ENCODE data around the gene A1BG.

- TF ChIP-seq, protein P1, sequence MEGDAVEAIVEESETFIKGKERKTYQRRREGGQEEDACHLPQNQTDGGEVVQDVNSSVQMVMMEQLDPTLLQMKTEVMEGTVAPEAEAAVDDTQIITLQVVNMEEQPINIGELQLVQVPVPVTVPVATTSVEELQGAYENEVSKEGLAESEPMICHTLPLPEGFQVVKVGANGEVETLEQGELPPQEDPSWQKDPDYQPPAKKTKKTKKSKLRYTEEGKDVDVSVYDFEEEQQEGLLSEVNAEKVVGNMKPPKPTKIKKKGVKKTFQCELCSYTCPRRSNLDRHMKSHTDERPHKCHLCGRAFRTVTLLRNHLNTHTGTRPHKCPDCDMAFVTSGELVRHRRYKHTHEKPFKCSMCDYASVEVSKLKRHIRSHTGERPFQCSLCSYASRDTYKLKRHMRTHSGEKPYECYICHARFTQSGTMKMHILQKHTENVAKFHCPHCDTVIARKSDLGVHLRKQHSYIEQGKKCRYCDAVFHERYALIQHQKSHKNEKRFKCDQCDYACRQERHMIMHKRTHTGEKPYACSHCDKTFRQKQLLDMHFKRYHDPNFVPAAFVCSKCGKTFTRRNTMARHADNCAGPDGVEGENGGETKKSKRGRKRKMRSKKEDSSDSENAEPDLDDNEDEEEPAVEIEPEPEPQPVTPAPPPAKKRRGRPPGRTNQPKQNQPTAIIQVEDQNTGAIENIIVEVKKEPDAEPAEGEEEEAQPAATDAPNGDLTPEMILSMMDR (IDR thresholded peaks at IDR 0.05): no peak
- TF ChIP-seq POLR2A (IDR thresholded peaks at IDR 0.05): no peak
Observed at GRCh38 chr19:58311345-58311865, 41.9 kb downstream of the A1BG start.
